IMR-90 (cell line): ENCODE measurements around the gene PRDX5. TPM values are rescaled to one million over a fixed set of nuclear protein-coding genes. Genes with fewer than 3 reads are reported as not detected.

Experiments used
- BHLHE40 ChIP-seq: fragments of 150-350 bp; IDR thresholded peaks from 2 replicates; pipeline ENCODE4 v1.6.1; 2016; ENCODE audit warnings: mild to moderate bottlenecking, low read depth, low read length
- FOS ChIP-seq: fragments of 150-350 bp; IDR thresholded peaks from 2 replicates; pipeline ENCODE4 v1.6.1; 2016; ENCODE audit warnings: low read depth, low read length
- USF2 ChIP-seq: fragments of 150-350 bp; IDR thresholded peaks from 2 replicates; pipeline ENCODE4 v1.6.1; 2017; ENCODE audit warnings: mild to moderate bottlenecking, antibody characterized with exemption, low read length, low read depth
- polyA plus RNA-seq, 3 experiments: library from polyadenylated mRNA; depleted of rRNA; stranded (reverse); fragments of >200 nt; gene quantifications; 2 replicates each; pipeline ENCODE4 v1.2.3, GENCODE V29; 2012; ENCODE audit warnings: low replicate concordance in 1 of 3
- total RNA-seq: library from RNA; depleted of rRNA; stranded (reverse); fragments of >200 nt; gene quantifications from 2 replicates; pipeline ENCODE4 v1.2.3, GENCODE V29; 2012

The PRDX5 gene
- total and polyA plus RNA-seq, 2 of the 4 experiments (the other 2 are of a cell fraction): 120 to 292 TPM

GRCh38 chr11:64304316-64305072, 13.4 kb upstream of the PRDX5 start (continued):
- TF ChIP-seq USF2 (peak; percentile 70), BHLHE40 (peak; percentile 88), FOS (no peak)
